CD4-positive, alpha-beta T cell treated with Interleukin-6 for 4 hours (primary cell): ENCODE results near the gene CISD2.
"Not testable (repeated sequence)": the region's sequence is repeated elsewhere in the genome, so short reads cannot be mapped to it uniquely, and the experiment has no call there.

Experiments used
- DNase-seq: peaks from one replicate; pipeline ENCODE4 v3.0.0-alpha.2; 2020; ENCODE audit warnings: mixed read lengths

The CISD2 gene

GRCh38 chr4:102935716-102936115 lies 66.9 kb downstream of the CISD2 start:
- DNase-seq, result no peak

DNA sequence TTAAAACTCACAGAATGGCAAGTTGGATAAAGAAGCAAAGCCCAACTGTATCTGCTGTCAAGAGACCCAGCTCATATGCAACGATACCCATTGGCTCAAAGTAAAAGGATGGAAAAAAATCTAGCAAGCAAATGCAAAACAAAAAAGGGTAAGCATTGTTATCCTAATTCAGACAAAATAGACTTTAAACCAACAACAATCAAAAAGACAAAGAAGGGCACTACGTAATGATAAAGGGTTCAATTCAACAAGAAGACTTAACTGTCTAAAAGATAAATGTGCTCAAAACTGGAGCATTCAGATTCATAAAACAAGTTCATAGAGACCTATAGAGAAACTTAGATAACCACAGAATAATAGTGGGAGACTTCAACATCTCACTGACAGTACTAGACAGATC lies 69.3 kb downstream of the CISD2 start:
- not testable (repeated sequence) for DNase-seq
